Gastrocnemius medialis (tissue), 4 donors: ENCODE data around the gene PABPC3. TPM values are rescaled to one million over a fixed set of nuclear protein-coding genes. Genes with fewer than 3 reads are reported as not detected.

Experiments
- ATAC-seq, 2 donors: fragments of 150-250 bp; one replicate each; pipeline ENCODE4 v1.9.1; 2016
- DNase-seq, 2 donors: peaks; one replicate each; pipeline ENCODE4 v3.0.0-alpha.2; 2019
- H3K27ac ChIP-seq, 4 donors: fragments of 200-600 bp; sonication (generic); 1 replicate in 1 of 4; 2 replicates in 3 of 4; pipeline ENCODE4 v1.5.1; 2016 to 2018; ENCODE audit warnings: mild to moderate bottlenecking in 2 of 4, moderate library complexity in 1 of 4
- H3K27me3 ChIP-seq, 3 donors: fragments of 200-600 bp; sonication (generic) in 2 of 3; 1 replicate in 1 of 3; 2 replicates in 2 of 3; pipeline versions ENCODE4 v1.5.1 to v1.6.0; 2016 to 2019; ENCODE audit warnings: mild to moderate bottlenecking in 1 of 3, moderate library complexity in 1 of 3
- H3K36me3 ChIP-seq, 2 donors: fragments of 200-600 bp; sonication (generic) in 1 of 2; one replicate each; pipeline ENCODE4 v1.5.1; 2017 to 2018
- H3K4me1 ChIP-seq, 2 donors: fragments of 200-600 bp; sonication (generic) in 1 of 2; one replicate each; pipeline ENCODE4 v1.5.1; 2016 to 2017; ENCODE audit warnings: mild to moderate bottlenecking in 2 of 2
- H3K4me3 ChIP-seq, 4 donors: fragments of 200-600 bp; sonication (generic) in 3 of 4; 1 replicate in 1 of 4; 2 replicates in 3 of 4; pipeline ENCODE4 v1.5.1; 2016 to 2019; ENCODE audit warnings: mild to moderate bottlenecking in 2 of 4
- H3K9me3 ChIP-seq, 3 donors: fragments of 200-600 bp; sonication (generic) in 2 of 3; 1 replicate in 1 of 3; 2 replicates in 2 of 3; pipeline ENCODE4 v1.5.1; 2016 to 2019
- POLR2A ChIP-seq, 2 donors: fragments of 450-650 bp; IDR thresholded peaks; one replicate each; pipeline ENCODE4 v1.6.1; 2017; ENCODE audit warnings: antibody characterized with exemption in 2 of 2, mild to moderate bottlenecking in 2 of 2, moderate library complexity in 2 of 2
- in situ Hi-C, 4 donors: fragments of 200-750 bp; cut with MboI; loops; one replicate each; pipeline versions ENCODE4 v1.15.0 to v1.8.0; 2017; ENCODE audit warnings: low sequenced_read_pairs in 4 of 4
- intact Hi-C: fragments of 100-400 bp; cut with DNase I; formaldehyde crosslinking; loops from one replicate; pipeline ENCODE4 v1.15.1; 2023; ENCODE audit warnings: low total_unique reads
- total RNA-seq, 4 donors: library from RNA; depleted of rRNA; stranded (reverse); fragments of >200 nt; gene quantifications; one replicate each; pipeline versions ENCODE4 v1.1.0 to v1.2.3, GENCODE V29; 2016
- TF ChIP-seq, protein P1 (sequence below), 5 experiments: fragments of 450-650 bp in 3 of 5; fragments of 200-600 bp in 2 of 5; sonication (generic) in 2 of 5; IDR thresholded peaks in 4 of 5; conservative IDR thresholded peaks in 1 of 5; 1 replicate in 4 of 5; 2 replicates in 1 of 5; pipeline ENCODE4 v1.5.1; 2016 to 2019; ENCODE audit warnings: antibody characterized with exemption in 5 of 5, mild to moderate bottlenecking in 3 of 5, moderate library complexity in 3 of 5

PABPC3 gene
- not detected for total RNA-seq

GRCh38 chr13:25095851-25096453, at the start of gene PABPC3:
TSS of gene PABPC3 (plus strand) at chr13:25096136. CDS start at chr13:25096199, 63 bp downstream.
- H3K27ac ChIP-seq, result no peak within 1 kb of the TSS
- no peaks in the 10 kb centered on the region for H3K9me3 ChIP-seq
- ATAC-seq (no peak), DNase-seq (no peak)
- no peak for TF ChIP-seq POLR2A (IDR thresholded peaks at IDR 0.05)
- TF ChIP-seq, protein P1, sequence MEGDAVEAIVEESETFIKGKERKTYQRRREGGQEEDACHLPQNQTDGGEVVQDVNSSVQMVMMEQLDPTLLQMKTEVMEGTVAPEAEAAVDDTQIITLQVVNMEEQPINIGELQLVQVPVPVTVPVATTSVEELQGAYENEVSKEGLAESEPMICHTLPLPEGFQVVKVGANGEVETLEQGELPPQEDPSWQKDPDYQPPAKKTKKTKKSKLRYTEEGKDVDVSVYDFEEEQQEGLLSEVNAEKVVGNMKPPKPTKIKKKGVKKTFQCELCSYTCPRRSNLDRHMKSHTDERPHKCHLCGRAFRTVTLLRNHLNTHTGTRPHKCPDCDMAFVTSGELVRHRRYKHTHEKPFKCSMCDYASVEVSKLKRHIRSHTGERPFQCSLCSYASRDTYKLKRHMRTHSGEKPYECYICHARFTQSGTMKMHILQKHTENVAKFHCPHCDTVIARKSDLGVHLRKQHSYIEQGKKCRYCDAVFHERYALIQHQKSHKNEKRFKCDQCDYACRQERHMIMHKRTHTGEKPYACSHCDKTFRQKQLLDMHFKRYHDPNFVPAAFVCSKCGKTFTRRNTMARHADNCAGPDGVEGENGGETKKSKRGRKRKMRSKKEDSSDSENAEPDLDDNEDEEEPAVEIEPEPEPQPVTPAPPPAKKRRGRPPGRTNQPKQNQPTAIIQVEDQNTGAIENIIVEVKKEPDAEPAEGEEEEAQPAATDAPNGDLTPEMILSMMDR (IDR thresholded peaks at IDR 0.05 in 4 of 5, conservative IDR thresholded peaks at IDR 0.05 in 1 of 5), result no peak
- intact Hi-C loops (no loop called here), in situ Hi-C loops (no loop called here)
- H3K4me3 ChIP-seq, result no peak within 1 kb of the TSS
- no peaks in the 10 kb centered on the region for H3K36me3 ChIP-seq
- no peaks in the 10 kb centered on the region for H3K4me1 ChIP-seq
- peaks cover 0 to 12% (median 6%) of the 10 kb centered on the region in 3 donors for H3K27me3 ChIP-seq

DNA sequence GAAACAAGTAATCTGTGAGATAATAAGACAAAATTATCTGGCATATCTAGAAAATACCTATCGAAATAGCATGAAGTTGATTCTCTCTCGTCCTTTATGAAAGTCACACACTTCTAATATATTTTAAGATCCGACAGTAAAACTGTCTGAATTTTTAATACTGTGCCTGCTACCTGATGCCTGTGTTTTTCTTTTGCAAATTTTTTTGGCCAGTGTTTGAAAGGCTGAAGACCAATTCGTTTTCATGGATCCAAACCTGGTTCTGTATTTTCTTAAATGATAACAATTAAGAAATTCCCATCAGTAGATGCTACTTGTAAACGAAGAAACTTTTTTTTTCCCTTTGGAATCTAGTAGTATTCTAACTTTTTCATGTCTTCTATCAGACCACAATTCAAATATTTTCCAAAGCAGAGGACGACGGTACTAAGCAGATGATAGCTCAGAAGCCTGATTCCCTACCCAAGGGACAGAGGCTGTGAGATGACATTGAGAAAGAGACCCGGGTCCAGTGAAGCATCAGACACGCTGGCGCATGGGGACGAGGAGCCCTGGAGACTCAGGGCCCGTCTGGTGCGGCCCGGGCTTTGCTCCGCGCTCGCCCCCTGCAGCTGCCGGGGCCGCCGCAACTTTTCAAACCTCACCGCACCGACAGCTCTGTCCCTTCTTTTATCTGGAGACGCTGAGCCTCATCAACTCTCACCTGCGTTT, 49.5 kb upstream of the PABPC3 start:
- no peak for TF ChIP-seq POLR2A (IDR thresholded peaks at IDR 0.05)
- TF ChIP-seq, protein P1 (IDR thresholded peaks at IDR 0.05 in 4 of 5, conservative IDR thresholded peaks at IDR 0.05 in 1 of 5), result no peak
- peaks cover 16 to 30% (median 29%) of the 10 kb centered on the region in 3 donors for H3K27me3 ChIP-seq
- H3K4me1 ChIP-seq, result no peaks in the 10 kb centered on the region
- DNase-seq, result no peak
- in situ Hi-C loops, result no loop called here
- H3K36me3 ChIP-seq, result no peaks in the 10 kb centered on the region
- no peaks in the 10 kb centered on the region for H3K9me3 ChIP-seq
- ATAC-seq, result no peak
- peak overlapping the region in 2 of 4 donors; percentile 3 to 29 for H3K4me3 ChIP-seq
- intact Hi-C loops, result no loop called here
- H3K27ac ChIP-seq, result no peak overlapping the region

DNA sequence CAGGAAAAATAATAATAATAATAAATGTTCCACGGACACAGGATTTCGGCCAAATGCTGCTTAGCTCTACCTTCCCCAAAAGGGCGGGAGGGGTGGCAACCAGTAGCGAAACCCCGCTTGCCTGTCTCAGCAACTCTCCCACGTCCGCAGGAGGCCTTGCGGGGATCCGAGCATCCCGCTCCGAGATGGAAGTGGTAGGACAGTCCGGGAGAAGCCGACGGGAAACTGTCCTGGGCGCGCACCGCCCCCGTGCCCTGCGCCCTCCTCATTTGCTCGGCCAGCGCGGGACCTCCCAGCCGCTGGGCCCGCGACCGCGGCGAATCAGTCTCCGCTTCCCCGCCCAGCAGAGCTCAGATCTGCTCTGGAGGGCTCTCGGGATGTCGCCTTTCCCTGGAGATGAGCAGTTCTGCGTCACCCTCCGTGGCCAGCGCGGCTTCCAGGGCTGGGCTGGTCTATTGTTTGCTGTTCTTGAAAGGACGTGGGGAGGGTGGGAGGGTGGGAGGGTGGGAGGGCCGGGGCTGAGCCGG, 48.9 kb upstream of the PABPC3 start:
- H3K36me3 ChIP-seq, result no peaks in the 10 kb centered on the region
- no peak for DNase-seq
- ATAC-seq, result no peak
- no peak overlapping the region for H3K27ac ChIP-seq
- H3K4me1 ChIP-seq, result no peaks in the 10 kb centered on the region
- H3K9me3 ChIP-seq, result no peaks in the 10 kb centered on the region
- H3K4me3 ChIP-seq, result peak overlapping the region; percentile 3 to 29 (median 22)
- peaks cover 16 to 30% (median 28%) of the 10 kb centered on the region in 3 donors for H3K27me3 ChIP-seq
- TF ChIP-seq POLR2A (IDR thresholded peaks at IDR 0.05), result no peak
- intact Hi-C loops, result no loop called here
- in situ Hi-C loops, result no loop called here

DNA sequence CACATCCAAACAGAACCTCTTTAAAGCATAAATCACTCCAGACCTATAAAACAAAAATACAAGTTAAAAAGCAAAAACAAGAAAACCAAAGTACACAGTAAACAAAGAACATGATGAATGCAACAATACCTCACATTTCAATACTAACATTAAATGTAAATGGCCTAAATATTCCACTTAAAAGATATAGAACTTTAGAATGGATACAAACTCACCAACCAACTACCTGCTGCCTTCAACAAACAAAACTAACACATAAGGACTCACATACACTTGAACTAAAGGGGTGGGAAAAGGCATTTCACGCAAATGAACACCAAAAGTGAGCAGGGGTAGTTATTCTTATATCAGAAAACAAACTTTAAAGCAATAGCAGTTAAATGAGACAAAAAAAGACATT, 44.9 kb upstream of the PABPC3 start:
- Histone ChIP-seq H3K9me3 (no peaks in the 10 kb centered on the region), H3K4me1 (no peaks in the 10 kb centered on the region), H3K4me3 (no peak overlapping the region), H3K27ac (no peak overlapping the region), H3K36me3 (no peaks in the 10 kb centered on the region), H3K27me3 (peaks cover 13 to 19% (median 18%) of the 10 kb centered on the region in 3 donors)
- in situ Hi-C loops, result no loop called here
- intact Hi-C loops, result no loop called here
- TF ChIP-seq POLR2A (IDR thresholded peaks at IDR 0.05), result no peak
- TF ChIP-seq, protein P1 (IDR thresholded peaks at IDR 0.05 in 4 of 5, conservative IDR thresholded peaks at IDR 0.05 in 1 of 5), result no peak
- no peak for DNase-seq
- no peak for ATAC-seq

- H3K4me1 ChIP-seq, result no peaks in the 10 kb centered on the region
- H3K9me3 ChIP-seq, result no peaks in the 10 kb centered on the region
- intact Hi-C loops, result no loop called here
- no peaks in the 10 kb centered on the region for H3K27me3 ChIP-seq
- no peak overlapping the region for H3K4me3 ChIP-seq
- TF ChIP-seq, protein P1 (IDR thresholded peaks at IDR 0.05 in 4 of 5, conservative IDR thresholded peaks at IDR 0.05 in 1 of 5), result no peak
- no peak for TF ChIP-seq POLR2A (IDR thresholded peaks at IDR 0.05)
- in situ Hi-C loops, result no loop called here
- no peak for ATAC-seq
- no peak overlapping the region for H3K27ac ChIP-seq
- no peaks in the 10 kb centered on the region for H3K36me3 ChIP-seq
- DNase-seq, result no peak
These were observed 36.8 kb upstream of the PABPC3 start for GRCh38 chr13:25059166-25059565.
